ENCODE measurements around the gene SDR42E2.
"Not testable (repeated sequence)": the region's sequence is repeated elsewhere in the genome, so short reads cannot be mapped to it uniquely, and the experiment has no call there.

The SDR42E2 gene

DNA sequence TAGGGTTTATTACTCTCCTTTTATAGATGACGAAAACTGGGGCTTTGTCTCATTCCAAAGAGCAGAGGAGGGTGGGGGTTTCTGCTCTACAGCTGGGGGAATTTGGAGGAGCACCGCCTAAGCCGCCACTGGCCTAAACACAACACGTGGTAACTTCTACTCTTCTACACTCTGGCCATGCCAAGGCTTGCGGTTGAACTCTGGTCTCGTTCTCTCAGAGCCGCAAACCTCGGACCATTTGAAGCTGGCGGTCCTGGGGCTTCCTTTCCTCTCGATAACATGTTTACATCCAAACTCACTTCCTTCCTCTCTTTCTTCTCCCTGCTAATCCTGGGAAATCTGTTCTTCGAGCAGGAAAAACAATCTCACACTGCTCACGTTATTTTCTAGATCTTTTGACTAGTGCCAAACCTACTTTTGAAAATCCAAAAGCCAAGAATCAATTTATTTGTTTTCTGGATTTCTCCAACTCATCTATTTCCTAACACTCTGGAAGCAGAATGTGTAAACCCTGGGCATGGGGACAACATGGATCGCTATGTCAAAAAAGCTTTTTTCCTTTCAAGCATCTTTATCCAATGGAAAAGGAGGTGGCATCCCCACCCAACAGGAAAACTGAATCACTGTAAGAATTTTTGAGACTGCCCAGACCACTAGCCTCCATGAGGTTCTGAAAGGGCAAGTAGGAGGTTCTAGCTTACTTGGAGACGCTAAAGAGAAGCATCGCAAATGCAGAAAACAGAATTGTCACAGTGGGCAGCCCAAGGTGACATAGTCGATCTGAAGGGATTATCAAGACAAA is 30.2 kb downstream of the SDR42E2 start:
- no peak for DNase-seq

DNA sequence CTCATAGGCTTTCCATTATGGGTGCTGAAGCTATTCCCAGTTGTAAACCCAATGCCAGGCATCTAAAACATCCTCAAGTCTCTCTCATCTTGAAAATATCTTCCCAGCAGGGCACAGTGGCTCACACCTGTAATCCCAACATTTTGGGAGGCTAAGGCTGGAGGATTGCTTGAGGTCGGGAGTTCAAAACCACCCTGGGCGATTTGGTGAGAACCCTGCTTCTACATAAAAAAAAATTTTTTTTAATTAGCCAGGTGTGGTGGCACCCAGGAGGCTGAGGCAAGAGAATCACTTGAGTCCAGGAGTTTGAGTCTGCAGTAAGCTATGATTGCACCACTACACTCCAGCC is 30.7 kb downstream of the SDR42E2 start:
- DNase-seq, result no peak

DNA sequence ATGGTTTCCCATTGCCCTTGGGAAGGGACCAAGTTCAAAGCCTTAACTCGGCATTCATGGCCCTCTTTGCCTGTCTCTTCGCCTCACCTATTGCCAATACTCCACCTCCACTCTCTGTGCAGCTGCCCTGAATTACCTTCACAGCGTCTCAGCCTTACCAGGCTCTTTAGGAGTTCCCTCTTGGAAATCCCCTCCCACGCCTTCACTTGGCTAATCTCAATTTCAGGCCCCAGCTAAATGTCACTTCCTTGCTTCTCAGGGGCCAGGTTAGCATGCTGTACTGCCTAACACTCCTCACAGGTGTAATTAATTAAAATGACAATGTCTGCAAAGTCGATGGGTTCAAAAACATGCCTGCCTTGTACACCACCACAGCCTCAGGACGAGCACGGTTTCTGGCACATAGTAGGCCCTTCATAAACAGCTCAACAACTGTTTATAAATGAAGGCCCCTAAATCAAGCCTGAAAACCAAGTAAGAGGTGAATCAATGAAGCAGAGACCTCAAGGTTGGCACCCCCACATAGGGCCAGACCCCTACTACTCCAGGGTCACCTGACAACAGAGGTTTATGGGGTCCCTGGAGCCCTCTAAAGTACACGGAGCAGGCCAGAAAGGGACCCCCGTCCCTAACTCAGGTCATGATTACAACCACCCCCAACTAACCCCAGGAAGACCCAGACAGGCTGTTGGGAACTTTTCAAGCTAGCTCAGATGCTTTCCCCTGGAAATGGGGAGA is 32.6 kb downstream of the SDR42E2 start:
- no peak for DNase-seq

DNA sequence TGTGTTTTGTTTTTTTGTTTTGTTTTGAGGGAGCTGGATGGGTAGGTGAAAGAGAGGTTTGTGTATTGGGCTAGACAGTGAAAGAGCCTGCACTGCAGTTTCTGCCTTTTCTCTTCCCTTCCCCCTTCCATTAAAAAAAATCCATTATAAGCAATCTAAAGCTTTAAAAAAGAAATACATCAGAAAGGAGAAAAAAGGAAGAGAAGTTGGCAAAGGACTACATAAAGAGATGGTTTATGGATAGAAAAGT is 33.1 kb downstream of the SDR42E2 start:
- no peak for DNase-seq

DNA sequence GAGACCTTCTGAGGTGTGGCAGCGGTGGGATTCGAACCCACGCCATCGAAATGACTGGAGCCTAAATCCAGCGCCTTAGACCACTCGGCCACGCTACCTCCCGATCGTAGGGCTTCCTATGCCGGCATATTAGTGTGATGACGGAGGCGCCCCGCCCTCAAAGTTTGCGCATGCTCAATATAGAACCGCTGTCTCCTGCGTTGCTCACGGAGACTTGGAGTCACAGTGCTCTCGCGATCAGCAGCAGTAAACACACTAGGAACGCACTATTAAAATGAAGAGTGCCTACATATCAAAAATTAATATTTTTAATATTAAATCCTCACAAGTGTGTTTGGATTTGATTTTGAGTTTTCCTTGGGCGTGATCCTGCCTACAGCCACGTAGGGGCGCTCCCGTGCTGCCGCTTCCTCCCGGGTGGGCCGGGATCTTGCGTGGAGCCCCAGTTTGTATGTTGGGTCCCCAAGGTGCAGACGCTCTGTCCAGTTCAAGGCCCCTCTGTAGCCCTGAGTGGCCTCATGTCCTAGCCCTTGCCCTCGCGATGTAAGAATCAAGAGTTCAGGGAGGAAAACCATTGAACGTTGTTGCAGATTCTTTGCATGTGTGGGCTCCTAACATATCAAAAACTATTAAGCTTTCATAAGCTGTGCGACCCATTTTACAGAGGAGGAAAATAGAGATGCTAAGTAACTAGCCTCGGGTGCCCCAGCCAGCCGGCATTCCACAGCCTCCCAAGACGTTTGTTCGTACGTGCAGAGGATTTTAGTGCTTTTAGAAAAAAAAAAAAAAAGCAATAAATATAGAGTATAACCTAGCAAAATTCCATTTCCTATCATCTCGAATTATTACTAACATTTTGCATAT is 33.6 kb downstream of the SDR42E2 start:
- DNase-seq, result peak; percentile 93

DNA sequence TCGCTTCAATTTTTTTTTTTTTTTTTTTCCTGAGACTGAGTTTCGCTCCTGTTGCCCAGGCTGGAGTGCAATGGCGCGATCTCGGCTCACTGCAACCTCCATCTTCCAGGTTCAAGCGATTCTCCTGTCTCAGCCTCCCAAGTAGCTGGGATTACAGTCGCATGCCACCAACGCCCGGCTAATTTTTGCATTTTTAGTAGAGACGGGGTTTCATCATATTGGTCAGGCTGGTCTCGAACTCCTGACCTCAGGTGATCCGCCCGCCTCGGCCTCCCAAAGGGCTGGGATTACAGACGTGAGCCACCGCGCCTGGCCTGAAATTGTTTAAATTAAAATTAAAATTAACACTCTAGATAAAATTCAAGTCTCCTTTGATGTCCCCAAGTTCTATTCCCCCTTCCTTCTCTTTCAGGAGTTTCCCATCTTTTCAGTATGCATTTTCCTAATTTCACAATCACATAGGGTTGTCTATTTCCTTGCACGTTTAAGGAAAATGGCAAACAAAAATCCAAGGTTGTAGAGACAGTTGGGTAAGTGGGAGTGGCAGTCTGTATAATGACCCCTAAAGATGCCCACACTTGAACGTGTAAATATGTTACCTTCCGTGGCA is 34.4 kb downstream of the SDR42E2 start:
- DNase-seq, result not testable (repeated sequence)

DNA sequence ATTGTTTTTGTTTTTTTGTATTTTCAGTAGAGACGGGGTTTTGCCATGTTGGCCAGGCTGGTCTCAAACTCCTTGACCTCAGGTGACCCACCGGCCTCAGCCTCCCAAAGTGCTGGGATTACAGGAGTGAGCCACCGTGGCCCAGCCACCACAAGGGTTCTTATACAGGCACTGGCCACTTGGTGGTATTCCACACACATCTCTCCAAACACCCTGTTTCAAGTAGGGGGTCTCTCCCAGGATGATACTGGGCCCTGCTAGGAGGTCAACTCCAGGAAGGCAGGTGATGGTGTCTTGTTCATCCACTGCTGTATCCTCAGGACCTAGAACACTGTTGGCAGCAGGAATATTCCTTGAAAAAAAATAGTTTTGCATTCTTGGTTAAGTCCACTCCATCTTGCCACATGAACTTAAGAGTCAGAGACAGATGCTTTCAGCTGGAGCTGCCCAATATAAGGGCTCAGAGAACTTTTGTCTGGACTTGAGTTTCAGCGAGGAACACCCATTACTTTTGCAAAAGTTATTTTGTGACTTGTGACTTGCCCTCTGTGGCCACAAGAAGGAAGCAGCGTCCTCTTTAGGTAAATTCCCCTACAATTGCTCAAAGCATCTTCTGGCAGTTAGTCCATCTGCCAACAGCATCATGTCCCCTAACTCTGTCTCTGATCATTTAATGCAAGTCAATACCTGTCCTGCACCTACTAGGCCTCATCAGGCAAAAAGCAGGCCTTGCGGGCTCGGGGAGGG is 36.4 kb downstream of the SDR42E2 start:
- DNase-seq, result no peak

DNA sequence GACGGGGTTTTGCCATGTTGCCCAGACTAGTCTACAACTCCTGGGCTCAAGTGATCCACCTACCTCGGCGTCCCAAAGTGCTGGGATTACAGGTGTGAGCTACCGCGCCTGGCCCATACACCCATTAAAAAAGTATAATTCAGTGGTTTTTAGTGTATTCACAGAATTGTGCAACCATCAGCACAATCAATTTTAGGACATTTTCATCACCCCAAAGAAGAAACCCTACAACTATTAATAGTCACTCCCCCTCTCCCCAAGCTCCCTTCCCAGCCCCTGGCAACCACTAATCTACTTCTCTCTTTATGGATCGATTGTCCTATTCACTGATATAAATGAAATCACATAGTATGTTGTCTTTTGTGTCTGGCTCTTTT is 39.9 kb downstream of the SDR42E2 start:
- no peak for DNase-seq

DNA sequence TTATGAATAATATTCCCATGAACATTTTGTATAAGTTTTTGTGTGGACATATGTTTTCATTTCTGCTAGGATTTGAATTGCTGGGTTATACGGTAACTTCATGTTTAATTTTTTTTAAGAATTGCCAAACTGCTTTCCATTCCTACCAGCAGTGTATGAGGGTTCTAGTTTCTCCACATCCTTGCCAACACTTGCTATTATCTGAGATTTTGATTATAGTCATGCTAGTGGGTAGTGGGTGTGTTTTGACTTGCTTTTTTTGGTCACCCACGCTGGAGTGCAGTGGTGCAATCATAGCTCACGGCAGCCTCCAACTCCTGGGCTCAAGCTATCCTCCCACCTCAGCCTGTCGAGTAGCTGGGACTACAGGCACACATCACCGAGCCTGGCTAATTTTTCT is 40.8 kb downstream of the SDR42E2 start:
- no peak for DNase-seq

DNA sequence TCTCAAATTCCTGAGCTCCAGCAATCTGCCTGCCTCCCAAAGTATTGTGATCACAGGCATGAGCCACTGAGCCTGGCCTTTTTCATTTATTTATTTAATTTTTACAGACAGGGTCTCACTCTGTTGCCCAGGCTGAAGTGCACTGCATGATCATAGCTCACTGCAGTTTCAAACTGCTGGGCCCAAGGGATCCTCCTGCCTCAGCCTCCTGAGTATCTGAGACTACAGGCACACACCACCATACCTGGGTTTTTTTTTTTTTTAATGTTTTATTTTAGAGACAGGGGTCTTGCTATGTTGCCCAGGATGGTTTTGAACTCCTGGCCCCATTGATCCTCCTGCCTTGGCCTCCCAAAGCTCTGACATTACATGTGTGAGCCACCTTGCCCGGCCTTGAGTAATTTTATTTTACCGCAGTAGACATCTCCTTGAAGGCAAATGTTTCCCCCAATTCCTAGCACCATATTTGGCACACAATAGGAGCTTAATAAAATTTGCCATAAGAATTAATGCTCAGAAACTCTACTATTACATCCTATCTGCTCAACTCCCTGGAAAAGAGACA is 41.9 kb downstream of the SDR42E2 start:
- DNase-seq, result no peak

DNA sequence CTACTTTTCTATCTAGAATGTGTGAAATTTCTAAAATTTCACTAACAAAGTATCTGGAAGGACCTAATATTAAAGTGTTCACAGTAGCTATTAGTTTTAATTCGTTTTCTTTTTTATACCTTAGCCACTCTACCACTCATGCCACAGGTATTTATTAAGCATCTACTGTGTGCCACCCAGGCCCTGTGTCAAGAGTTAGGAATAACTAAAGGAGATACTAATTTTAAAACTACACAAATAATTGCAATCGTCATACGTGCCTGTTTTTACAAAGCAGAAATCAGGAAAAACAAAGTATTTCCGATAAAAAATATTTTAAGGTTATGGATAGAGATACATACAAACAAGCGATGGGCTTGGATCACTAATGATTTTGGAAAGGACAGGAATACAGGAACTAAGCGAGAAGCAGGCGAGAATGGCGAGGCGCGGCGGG is 43.3 kb downstream of the SDR42E2 start:
- no peak for DNase-seq

DNA sequence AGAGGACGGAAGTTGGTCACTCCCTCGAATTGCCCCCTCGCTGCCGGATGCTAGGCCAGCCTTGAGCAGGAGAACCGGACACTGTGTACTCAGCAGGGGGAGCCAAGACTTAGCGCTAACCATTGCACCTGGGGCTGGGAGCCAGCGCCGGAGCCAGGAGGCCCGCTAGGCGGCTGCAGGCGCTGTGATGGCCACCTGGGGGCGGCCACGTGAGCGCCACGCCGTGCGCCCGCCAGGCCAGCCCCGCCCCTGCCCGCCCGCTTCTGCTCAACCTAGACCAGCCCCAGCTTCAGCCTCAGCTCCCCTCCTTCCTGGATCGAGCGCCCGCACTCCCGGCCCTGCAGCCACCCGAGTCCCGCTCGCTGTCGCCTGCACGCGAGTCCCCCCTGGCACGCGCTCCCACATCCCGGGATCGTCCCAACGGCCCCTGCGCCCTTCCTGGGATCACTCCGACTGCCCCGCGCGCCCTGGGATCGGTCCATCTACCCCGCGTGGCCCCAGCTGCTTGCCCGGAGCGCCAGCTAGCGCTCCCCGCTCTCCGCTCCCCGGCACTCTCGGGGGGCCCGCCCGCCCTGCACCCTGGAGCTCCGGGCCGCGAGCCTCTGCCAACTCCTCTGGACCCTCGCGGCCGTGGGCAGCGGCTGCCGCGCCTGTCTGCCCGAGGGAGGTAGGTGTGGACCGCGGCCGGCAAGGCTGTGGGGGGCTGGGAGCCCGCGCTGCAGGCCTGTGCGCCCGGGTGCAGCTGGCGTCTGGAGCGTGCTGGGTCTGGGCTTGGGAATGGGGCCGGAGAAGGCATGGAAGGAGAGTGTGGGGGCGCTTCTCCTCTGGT is 43.9 kb downstream of the SDR42E2 start, which contains the start of gene EEF2K:
EEF2K (plus strand) TSS at position 266 of the 829 bp plus-strand sequence. CDS start 19,452 bp downstream, outside the sequence.
- peak; percentile 92 for DNase-seq

DNA sequence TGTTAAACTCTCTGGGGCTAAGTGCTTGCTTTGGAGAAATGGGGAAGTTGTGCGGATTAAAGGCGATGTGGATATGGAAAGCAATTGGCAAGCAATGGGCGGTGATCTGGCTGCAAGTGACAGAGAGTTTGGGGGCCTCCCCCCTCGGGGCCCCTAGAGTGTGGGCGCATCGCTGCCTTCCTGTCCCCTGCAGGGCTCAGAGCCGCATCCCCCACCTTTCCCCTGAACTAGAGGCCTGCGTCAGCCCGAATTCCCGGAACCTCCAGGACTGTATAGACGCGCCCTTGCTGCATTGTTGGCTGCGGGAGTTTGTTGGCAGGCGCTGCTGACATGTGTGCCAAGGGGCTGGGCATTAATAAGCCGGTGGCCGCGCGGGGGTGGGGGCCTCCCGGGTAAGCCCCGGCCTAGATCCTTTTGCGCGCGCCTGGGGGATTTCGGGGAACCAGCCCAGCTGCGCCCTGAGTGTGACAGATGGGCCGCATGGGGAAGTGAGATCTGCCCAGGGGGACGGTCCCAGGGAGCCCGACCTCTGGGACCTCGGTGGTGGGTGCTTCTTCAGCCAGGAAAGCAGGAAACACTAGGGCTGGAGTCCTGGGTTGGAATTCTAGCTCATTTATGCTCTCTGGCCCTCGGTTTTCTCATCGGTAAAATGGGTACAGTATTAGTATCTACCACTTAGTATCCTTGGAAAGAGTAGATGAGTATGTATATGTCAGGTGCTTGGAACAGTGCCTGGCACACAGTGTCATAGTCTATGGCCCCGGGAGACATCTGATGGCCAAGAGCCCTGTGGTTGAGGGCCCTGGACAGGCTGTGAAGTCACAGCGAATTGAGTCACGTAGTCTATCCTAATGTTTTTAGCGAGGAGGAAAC is 44.8 kb downstream of the SDR42E2 start:
- peak; percentile 32 for DNase-seq

DNA sequence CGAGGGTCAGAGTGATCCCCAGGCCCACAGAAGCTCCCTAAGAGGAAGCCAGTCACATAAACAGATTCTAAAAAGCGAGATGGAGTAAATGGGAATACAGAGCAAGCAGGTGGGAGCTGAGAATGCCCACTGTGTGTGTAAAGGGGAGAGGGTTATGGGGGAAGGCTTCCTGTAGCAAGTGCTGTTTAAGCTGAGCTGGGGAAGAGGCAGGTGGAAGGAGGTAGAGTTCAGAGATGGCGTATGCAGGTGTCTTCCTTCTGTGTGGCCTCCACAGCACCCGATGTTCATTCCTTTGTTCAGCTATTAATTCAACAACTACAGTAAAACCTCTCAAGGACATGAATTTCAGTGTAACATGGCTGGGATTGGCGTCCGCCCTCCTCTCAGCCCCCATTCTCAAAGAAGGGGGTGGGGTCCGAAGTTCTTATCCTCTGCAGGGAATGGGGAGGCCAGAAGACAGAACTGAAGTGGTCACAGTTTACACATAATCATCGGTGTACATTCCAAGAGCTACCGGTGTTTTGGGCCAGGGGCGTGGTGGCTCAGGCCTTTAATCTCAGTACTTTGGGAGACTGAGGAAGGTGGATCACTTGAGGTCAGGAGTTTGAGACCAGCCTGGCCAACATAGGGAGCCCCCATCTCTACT is 45.5 kb downstream of the SDR42E2 start:
- no peak for DNase-seq

DNA sequence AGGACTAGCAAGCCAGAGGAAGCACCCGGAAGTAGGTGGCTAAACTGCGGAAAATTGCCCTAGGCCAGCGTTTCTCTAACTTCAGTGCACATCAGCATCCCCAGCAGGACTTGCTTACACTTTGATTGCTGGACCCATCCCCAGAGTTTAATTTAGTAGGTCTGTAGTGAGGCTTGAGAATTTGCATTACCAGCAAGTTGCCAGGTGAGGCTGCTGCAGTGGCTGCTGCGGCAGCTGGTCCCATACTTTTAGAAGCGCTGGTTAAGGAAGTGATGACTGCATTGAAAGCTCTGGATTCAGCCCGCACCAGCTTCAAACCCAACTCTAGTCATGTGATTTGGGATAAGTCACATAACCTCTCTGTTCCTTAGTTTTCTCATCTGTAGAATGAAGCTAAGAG is 48.0 kb downstream of the SDR42E2 start:
- DNase-seq, result no peak

DNA sequence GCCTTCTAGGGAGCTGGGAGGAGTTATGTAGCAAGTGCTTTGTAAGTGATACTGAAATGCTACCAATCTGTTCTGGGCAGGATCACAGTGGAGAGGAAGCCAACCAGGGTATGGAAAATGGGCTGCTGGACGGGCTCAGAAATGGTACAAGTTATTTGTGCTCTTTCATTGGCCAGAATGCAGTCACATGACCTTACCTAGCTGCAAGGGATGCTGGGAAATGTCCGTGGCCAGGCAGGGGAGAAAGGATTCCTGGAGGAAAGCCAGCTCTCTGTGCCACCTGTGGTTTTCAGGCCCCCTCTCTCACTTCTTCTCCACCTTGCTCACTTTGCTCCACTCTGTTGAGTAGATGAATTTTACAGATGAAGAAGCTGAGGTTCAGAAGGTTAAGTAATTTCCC is 48.5 kb downstream of the SDR42E2 start:
- DNase-seq, result no peak

DNA sequence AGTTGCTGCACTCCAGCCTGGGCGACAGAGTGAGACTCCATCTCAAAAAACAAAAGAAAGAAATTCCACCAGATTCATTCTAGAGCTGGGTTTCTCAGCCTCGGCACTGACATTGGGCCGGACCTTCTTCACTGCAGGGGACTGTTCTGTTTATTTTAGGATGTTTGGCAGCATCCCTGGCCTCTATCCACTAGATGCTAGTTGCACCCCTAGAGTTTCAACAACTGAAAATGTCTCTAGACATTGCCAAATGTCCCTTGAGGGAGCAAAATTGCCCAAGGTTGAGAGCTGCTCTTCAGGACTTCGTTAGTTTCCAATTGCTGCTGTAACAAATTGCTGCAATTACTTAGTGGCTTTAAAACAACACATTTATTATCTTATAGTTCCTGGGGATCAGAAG is 50.9 kb downstream of the SDR42E2 start:
- no peak for DNase-seq

DNA sequence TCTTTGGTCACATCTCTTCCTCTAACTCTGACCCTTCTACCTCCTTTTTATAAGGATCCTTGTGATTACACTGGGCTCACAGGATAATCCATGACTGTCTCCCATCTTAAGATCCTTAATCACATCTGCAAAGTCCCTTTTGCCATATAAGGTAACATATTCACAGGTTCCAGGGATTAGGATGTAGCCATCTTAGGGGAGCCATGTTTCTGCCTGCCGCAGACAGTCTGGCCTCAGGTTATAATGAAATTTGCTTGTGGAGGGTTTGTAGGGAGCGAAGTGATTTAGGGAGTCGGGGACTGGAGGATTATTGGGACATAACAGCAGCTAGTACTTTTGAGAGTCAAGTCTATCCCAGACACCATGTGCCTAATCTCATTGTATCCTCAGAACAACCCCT is 51.5 kb downstream of the SDR42E2 start:
- DNase-seq, result no peak

DNA sequence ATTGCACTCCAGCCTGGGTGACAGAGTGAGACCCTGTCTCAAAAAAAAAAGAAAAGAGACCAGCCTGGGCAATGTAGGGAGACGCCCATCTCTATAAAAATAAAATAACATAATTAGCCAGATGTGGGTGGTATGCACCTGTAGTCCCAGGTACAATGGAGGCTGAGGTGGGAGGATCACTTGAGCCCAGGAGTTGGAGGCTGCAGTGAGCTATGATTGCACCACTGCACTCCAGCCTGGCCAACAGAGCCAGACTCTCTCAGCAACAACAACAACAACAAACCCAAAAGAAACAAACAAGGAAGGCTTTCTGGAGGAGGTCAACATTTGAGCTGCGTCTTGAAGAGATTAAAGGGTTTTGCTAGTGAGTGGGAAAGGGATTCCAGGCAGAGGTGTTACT is 52.1 kb downstream of the SDR42E2 start:
- no peak for DNase-seq

DNA sequence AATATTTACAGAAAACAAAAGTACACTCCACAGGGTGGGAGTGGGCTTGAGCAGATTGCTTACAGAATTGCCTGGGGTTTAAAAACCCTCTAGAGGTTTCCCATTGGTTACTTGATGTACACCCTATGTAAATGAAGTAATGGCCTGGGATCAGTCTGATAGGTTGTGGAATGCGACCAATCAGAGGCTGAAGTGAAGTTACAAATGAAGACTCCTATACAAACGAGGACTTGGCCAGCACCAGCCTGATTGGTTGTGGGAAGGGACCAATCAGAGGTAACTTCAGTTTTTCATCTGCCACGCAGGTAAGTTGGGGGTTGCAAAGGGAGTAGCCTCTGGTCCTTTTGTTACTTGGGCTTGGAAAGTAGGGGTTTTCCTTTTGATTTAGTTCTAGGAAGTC is 52.6 kb downstream of the SDR42E2 start:
- no peak for DNase-seq
